GM19372 (cell line): ENCODE measurements around the gene ACY1.

Experiments
- ATAC-seq: cut with Tn5 transposase; IDR thresholded peaks from one replicate; pipeline ENCODE4 v1.9.1; 2021; ENCODE audit warnings: mild to moderate bottlenecking, low read depth, moderate library complexity; ENCODE audit not compliant: unreplicated experiment

ACY1 gene

DNA sequence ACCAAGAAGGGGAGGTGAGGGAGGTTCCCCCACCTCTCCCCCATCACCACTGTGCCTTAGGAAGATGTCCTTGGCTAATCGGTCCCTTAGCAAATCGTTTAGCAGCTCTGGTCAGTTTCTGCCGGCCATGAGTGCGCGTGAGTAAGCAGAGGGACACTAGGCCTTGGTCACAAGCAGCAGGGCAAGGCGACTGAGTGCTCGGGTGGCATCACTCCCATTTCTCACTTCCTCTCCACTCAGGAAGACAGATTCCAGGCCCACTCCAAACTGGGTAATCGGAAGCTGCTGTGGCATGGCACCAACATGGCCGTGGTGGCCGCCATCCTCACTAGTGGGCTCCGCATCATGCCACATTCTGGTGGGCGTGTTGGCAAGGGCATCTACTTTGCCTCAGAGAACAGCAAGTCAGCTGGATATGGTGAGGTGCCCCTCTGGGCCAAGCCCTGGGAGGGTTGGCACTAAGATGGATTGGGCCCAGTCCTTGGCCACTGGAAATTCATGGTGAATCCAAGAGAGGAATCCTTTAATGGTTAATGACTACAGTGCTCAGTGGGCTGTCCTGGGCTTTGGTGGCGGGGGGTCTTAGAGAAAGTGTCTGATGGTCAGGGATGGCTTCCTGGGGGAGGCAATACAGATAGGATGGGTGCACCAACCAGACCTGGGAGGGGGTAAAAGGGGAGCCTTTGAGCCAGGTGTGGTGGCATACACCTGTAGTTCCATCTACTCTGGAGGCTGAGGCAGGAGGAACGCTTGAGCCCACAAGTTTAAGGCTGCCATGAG is 37.2 kb upstream of the ACY1 start:
- ATAC-seq: no peak

DNA sequence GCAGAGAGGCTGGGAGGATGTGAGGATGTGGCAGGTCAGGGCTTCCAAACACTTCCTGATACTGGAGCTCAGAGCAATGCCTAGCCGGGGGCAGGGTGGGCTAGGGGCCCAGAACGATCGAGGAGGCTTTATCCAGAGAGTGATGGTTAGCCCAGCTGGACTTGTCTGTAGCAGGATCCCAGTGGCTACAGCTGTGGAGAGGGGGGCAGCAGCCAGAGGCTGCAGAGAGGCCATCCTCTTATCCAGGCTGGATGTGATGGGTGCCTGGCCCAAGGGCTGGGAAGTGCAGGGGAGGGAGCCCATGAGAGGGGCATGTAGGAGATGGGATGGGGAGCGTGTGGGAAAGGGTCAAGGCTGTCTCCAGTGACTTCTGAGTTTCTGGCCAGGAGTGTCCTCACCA is 36.5 kb upstream of the ACY1 start:
- no peak for ATAC-seq

DNA sequence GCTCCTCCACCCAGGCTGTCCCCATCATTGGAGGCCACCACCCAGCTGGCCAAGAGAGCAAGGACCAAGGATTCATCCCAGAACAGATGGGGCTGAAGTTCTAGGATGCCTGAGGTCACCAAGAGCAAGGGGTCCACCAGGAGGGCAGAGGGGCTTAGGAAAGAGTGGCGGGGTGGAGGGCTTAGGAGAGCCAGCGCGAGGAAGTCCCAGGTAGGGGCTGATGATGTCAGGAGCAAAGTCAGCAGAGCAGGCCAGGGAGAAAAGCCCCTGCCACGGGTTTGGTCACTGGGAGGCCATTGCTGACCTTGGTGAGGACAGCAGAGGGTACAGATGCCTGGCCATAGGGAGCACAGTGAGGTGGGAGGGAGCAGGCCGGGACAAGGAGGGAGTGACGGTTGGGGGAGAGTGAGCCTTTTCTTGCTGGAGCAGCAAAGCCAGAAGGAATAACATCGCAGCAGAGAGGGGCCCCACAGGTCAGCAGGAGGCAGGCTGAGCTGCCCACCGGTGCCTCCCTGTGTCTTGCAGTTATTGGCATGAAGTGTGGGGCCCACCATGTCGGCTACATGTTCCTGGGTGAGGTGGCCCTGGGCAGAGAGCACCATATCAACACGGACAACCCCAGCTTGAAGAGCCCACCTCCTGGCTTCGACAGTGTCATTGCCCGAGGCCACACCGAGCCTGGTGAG is 36.0 kb upstream of the ACY1 start:
- no peak for ATAC-seq

DNA sequence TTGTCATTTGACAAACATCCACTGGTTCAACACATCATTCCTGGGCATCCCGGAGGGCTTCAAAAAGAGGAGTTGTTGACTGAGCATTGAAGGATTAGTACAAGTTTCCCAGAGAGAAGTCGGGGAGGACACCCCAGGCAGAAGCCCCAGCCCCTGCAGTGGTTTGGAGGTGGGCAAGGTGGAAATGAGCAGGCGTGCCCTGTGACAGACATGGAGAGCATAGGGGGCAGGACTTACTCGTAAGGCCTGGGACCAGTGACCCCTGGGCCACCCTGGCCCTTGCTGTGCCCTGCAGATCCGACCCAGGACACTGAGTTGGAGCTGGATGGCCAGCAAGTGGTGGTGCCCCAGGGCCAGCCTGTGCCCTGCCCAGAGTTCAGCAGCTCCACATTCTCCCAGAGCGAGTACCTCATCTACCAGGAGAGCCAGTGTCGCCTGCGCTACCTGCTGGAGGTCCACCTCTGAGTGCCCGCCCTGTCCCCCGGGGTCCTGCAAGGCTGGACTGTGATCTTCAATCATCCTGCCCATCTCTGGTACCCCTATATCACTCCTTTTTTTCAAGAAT is 35.2 kb upstream of the ACY1 start:
- no peak for ATAC-seq

DNA sequence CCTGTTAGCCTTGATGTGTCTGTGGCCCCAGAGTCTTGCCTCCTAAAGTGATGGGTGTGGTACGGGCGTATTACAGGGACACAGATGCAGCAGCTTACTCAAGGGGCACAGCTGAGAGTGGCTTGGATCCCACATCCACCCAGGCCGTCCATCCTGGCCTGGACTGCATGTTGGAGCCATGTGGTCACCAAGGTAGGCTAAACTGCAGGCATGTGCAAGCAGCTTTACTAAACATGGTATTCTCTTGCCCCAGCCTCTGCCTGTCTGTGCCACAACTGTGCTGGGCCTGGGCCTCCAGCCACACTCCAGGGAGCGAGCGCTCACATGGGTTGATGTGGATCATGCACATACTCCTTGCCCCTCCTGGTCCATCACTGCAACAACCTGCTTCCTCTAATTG is 34.2 kb upstream of the ACY1 start:
- no peak for ATAC-seq

DNA sequence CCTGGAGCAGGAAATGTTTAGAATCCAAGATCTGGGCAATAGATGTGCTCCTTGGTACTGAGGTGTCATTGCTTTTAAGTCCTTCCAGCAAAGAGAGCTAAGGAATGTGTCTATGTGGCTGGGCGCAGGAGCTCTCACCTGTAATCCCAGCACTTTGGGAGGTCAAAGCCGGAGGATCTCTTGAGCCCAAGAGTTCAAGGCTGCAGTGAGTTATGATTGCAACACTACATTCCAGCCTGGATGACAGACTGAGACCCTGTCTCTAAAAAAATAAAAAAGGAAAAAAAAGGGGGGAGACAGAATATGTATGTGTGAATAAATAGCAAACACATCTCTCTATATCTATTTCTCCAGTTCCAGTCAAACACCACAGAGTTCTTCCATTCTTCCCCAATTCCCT is 32.4 kb upstream of the ACY1 start:
- no peak for ATAC-seq

DNA sequence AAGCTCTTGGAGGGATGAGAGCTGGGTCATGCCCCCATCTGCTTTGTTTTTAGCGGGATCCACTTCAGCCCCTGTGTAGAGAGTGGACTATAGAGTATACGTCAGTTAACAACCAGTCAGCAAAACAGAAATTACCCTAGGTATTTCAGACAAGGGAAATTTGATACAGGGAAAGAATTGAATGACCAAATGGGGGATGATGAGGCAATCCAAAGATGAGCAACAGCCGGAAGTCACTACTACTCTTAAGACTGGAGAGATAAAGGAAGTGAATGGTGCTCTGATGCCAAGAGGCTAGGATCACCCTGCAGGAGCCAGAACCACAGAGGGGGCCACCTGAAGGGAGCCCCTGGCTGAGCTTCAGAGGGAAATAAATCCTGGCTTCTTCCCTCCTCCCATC is 29.9 kb upstream of the ACY1 start:
- no peak for ATAC-seq

DNA sequence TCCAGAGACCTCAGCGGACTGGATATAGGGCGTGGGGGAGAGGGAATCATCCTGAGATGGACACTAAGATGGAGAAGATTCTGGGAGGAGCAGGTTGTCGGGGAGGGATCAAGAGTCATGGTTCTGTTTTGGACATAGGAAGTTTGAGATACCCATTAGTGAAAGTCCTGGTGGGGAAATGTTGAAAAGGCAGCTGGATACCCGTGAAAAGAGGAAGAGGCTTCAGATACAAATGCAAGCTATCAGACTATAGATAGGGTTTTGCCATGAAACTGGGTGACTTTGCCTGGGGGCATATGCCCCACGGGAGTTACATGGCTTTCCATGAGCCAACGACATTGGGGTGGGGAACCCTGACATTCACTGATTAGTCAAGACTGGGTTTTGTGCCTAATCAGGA is 29.2 kb upstream of the ACY1 start:
- ATAC-seq: no peak

DNA sequence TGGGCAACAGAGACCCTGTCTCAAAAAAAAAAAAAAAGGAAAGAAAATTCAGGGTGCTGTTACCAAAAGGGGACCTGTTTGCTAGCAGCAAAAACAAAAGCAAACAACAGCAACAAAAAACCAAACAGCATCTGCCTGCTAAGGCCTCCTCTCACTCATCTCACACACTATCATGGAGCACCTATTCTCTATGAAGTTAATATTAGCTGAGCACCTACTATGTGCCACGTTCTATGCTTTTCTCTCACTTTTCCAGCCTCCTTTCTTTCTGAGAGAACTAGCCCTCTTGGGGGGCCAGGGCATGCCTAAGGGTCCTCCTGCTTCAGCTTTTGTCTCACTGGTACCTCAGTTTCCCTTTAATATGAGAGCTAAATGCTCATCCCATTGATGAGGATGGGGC is 28.6 kb upstream of the ACY1 start:
- ATAC-seq: no peak

DNA sequence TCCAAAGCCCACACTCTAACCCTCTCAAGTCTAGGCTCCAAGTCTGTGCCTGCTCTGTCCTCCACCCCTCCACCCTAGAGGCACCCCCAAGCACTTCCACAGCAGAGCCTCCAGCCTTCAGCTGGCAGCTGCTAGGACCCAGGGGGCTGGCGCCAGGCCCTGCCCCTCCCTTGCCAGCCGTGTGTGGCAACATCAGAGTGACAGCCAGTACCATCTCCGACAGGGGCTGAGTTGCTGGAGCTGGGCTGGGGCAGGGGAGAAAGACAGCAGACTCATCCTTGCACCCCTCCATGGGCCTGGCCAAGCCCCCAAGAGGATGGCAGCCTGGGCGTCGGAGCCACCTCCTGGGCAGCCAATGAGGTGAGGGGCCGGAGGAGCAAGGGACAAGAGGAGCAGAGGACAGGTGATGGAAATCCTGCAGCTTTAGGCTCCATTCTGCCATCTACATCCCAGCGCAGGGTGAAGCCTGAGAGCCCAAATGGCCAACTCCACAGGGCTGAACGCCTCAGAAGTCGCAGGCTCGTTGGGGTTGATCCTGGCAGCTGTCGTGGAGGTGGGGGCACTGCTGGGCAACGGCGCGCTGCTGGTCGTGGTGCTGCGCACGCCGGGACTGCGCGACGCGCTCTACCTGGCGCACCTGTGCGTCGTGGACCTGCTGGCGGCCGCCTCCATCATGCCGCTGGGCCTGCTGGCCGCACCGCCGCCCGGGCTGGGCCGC is 28.0 kb upstream of the ACY1 start, which contains the start of gene GPR62:
Gene GPR62 (plus strand): TSS at position 207 of the 718 bp plus-strand sequence. CDS start 272 bp downstream, at position 479.
- no peak for ATAC-seq

DNA sequence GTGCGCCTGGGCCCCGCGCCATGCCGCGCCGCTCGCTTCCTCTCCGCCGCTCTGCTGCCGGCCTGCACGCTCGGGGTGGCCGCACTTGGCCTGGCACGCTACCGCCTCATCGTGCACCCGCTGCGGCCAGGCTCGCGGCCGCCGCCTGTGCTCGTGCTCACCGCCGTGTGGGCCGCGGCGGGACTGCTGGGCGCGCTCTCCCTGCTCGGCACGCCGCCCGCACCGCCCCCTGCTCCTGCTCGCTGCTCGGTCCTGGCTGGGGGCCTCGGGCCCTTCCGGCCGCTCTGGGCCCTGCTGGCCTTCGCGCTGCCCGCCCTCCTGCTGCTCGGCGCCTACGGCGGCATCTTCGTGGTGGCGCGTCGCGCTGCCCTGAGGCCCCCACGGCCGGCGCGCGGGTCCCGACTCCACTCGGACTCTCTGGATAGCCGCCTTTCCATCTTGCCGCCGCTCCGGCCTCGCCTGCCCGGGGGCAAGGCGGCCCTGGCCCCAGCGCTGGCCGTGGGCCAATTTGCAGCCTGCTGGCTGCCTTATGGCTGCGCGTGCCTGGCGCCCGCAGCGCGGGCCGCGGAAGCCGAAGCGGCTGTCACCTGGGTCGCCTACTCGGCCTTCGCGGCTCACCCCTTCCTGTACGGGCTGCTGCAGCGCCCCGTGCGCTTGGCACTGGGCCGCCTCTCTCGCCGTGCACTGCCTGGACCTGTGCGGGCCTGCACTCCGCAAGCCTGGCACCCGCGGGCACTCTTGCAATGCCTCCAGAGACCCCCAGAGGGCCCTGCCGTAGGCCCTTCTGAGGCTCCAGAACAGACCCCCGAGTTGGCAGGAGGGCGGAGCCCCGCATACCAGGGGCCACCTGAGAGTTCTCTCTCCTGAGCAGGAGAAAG is 27.2 kb upstream of the ACY1 start:
- peak; percentile 61 for ATAC-seq

DNA sequence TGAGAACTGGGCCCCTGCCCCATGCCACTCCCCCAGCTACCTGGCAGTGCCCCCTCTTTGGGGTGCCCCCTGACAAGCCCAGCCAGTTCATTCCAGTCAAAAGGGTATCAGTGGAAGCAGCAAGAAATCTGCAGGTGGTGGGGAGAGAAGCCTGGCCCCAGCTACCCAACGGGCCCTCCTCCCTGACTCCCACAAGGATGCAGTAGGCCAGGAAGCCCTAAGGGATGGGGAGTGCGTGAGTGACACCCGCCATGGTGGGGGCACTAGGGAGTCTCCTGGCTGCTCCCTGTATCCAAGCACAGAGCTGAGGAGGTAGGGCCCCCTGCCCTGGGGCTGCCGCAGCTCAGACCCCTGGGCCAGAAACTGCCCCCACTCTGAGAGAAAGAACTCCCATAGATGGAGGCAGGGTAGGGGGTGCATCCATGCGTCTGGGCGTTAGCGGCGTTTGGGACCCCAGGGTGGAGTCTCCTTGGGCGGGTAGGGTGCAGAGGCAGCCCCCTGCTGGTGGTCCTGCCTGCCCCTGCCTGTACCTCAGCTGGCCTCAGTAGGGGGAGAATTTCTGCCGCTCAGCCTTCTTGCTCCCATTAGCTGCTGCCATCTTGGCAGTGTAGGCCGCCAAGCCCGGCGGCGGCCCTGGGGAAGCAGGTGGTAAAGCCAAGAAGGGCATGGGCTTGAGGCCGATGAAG is 25.7 kb upstream of the ACY1 start:
- no peak for ATAC-seq

DNA sequence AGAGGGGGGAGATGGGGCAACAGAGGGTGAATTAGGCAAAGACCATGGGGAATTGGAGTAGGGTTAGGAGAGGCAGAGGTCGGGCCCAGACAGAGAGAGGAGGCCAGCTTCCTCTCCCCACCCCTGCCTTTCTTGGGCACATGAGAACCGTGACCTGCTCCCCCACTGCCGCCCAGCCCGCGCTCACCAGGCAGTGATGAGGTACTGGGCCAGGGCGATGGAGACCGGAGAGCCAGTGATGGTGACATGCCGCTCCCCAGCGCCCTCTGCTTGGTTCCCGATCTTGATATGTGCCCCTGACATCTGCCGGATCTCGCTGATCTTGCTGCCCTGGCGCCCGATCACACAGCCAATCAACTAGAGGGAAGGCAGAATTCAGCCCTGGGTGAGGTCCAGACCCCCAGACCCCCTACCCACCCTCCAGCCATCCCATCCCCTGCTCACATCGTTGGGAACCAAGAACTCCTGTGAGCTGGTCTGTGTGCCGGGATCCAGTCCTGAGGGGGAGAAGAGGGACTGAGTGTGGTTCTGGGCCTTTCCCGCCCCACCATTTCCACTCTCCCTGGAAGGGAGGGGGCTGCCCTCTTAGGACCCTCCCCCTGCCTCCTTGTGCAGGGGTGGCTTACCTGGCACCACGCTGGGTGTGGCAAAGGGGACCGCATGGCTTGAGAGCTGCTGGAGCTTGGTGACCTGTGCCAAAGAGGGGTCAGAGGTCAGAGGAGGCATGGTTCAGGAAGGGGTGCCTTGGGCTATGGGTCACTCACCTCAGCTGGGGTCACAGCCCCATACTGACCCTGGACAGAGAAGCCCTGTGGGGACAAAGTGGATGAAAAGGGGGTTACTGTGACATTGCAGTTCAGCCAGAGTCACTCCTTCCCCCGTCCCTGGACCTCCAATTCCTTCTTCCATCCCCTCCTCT is 24.5 kb upstream of the ACY1 start:
- no peak for ATAC-seq

DNA sequence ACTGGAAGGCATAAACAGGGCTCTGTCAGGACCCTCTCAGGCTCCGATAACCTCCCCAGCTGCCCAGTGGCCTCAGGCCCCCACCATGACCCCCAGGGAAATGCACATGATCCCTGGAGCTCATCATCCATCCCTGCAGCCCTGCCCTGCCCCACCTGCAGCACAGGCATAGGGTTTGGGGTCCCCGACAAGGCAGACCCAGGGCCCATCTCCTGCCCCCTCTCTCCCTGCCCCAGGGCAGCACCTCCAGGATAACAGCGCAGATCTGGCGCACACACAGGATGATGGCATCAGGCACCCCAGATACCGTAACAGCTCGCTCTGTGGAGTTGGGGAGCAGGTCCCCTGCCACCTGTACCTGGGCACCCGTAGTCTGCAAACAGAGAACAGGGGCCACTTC is 23.7 kb upstream of the ACY1 start:
- ATAC-seq: no peak

DNA sequence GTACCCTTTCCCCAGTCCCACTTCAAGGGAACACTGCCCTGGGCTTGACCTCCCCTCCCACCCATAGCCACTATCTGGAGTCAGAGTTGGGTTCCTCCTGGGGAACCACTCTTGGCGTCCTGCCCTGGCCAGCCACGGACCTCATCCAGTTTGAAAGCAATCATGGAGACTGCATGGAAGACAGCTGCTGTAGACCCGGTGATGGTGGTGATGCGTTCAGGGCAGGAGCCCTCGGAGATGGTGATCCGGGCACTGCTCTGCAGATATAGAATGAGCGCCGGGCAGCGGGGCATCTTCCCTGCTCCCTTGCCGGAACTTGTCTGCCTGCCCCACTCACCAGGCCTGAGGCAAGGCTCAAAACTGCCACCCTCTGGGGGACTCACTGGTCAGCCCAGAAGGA is 22.9 kb upstream of the ACY1 start:
- no peak for ATAC-seq

DNA sequence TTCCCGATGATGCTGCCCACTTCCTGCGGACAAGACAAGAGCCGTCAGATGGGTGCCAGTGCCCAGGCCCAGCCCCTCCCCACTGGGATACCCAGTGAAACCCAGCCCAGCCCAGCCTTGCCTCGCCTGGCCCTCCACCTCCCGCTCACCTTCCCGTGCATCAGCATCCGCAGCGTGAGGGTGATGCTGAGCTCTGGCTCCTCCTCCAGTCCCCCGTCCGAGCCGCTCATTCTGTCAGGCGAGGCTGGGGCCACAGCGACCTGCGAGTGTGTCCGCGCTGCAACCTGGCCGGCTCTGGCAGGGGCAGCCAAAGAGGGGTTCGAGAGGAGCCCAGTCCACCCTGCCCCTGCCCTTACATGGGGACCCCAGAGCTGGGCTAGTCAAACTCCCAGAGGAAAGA is 22.3 kb upstream of the ACY1 start:
- ATAC-seq: no peak

DNA sequence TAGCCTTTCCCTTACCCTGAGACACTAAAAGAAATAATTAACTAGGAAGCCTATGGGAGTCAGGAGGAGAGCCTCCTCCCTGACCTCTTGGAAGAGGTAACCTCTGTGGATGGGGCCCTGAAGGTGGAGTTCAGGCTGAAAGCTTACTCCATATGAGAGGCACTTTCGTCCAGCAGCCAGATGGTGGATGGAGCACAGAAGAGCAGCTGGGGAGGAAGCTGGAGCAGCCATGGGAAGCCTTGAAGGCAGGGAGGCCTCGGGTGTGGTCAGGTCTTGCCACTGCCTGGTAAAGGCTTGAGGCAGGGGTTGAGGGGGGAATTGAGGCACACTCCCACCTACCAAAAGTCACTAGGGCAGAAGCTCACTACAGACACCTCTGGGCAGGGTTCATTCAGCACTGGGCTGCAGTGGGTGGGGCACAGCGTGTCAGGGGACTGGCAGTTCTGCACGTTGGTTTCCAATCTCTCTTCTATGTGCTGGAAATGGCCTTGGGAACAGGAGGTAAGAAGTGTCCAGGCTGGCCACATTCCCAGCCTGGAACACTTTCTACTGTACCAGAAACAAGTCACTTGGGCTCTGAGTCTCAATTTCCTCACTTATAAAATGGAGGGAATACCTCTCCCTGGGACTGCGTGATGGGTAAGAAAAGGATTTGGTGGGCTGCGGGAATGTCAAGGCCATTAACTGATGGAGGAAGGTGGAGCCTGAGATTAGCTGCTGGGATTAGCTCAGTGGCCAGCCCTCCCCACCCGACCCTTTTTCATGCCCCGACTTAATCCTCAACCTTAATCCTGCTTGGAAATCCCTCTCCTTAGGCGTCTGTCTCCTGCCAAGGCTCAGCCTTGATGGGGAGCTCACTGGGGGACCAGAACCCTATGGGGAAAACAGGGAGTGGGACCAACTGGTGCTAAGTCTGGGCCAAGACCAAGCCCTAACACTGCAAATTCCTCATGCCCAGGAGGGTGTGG is 21.4 kb upstream of the ACY1 start:
- no peak for ATAC-seq
